Epithelial cell of proximal tubule (primary cell): ENCODE measurements around the gene RAET1E. TPM values are rescaled to one million over a fixed set of nuclear protein-coding genes. Genes with fewer than 3 reads are reported as not detected.
"Not testable (repeated sequence)": the region's sequence is repeated elsewhere in the genome, so short reads cannot be mapped to it uniquely, and the experiment has no call there.

ENCODE experiments used
- DNase-seq: peaks from one replicate; pipeline ENCODE4 v3.0.0-alpha.2; 2011; ENCODE audit warnings: low read depth
- H3K4me3 ChIP-seq: 2 replicates; pipeline ENCODE4 v1.5.1; 2011; ENCODE audit warnings: low read depth, mild to moderate bottlenecking, low read length
- CTCF ChIP-seq: conservative IDR thresholded peaks from 2 replicates; pipeline ENCODE4 v1.5.1; 2012; ENCODE audit warnings: low read depth, mild to moderate bottlenecking, low read length
- total RNA-seq: library from RNA; depleted of rRNA; stranded (reverse); fragments of >200 nt; gene quantifications from 2 replicates; pipeline ENCODE4 v1.2.3, GENCODE V29; 2015

The RAET1E gene
- total RNA-seq, 1 donor from 2014 or later = not detected

- no peak for DNase-seq
- TF ChIP-seq CTCF = no peak
- no peak overlapping the region for H3K4me3 ChIP-seq
These were observed 15.8 kb upstream of the RAET1E start for GRCh38 chr6:149913540-149914240.

DNA sequence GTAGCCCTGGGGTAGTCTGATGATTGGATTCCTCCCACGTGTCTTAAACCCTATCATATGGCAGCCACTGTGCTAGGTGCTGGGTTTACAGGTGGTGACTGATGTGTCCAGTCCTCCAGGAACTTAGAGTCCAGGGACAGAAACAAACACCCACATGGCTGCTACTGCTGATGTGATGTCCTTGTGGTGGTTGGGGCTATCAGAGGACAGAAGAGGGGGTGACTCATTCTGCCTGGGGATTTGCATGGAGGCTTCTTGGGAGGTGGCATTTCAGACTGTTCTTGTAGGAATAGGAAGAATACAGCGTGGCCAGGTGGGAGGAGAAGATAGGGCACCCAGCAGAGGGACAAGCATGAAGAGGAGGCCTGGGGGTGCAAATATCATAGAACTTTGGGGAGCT, 15.2 kb upstream of the RAET1E start:
- H3K4me3 ChIP-seq = no peak overlapping the region
- TF ChIP-seq CTCF = no peak
- no peak for DNase-seq

- DNase-seq, H3K4me3 ChIP-seq: not testable (repeated sequence)
These were observed 14.8 kb upstream of the RAET1E start for GRCh38 chr6:149912680-149913079.

DNA sequence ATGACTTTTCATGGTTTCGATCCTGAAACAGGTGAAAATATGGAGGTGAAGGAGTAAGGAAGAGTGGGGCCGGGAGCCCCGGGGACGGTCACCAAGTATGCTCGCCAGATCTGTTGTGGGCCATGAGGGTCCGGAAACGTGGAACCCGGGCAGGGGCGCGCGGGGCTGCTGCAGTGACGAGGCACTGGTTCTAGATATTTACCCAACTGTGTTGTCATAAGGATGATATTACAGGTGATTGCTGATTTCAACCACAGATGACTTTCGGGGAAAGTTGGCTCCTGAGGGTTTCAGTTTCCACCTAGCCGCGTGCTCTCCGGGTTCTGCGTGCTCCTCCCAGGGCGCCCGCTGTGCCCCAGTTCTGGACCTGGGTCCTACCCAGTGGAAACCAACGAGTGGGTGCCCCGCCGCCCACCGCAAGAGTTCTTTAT, 12.8 kb upstream of the RAET1E start:
- H3K4me3 ChIP-seq = no peak overlapping the region
- no peak for TF ChIP-seq CTCF
- no peak for DNase-seq

DNA sequence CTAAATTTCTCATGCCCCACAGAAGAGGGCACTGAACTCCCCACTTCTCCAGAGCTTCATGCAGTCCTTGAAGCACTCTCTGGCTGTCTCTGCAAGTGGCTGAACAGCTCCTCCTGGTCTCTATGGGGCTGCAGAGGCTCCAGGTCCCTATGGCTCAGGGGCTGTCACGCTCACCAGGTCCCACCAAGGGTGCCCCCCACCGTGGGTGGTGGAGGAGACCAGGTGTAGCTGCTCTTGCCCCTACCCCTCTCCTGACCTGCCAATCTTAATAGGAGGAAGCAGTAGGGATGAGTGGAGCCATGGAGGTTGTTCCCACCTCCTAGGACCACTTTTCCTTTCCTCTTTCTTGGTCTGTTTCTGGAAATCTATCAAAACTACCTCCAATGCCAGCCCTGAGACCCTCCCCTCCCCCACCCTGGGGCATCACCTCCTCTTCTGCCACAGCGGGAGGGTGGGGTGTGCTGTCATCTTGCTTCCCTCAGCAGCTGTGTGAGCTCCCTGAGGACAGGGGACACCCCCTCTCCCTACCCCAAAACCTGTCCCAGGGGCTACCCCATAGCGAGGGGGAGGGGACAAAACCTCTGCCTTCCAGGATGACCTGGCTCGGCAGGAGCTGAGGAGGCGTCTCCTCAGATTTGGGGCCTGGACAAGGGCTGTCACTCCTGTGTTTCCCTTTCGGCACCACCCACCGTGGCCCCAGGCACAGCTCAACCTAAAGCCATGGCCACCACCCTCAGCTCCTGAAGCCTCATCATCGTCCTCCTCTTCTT, 12.0 kb upstream of the RAET1E start:
- DNase-seq = no peak
- TF ChIP-seq CTCF = no peak
- no peak overlapping the region for H3K4me3 ChIP-seq

GRCh38 chr6:149908480-149908879, 10.6 kb upstream of the RAET1E start:
- not testable (repeated sequence) for H3K4me3 ChIP-seq, DNase-seq

DNA sequence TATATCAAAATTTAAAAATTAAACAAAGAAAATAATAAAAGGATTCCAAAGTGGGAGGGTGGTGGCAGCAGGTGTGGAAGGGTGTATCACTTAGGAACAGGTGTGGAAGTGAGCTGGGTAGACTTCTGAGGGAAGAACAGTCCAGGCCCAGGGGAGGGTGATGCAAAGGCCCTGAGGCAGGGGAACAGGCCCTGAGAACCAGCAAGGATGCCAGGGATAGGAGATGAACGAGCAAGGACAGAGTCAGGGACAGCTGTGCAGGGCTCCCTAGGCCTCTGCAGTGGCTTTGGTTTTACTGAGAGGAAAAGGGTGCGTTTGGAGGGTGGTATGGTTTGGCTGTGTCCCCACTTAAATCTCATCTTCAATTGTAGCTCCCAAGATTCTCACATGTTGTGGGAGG, 9.4 kb upstream of the RAET1E start:
- no peak for DNase-seq
- H3K4me3 ChIP-seq = no peak overlapping the region
- no peak for TF ChIP-seq CTCF

GRCh38 chr6:149906405-149906804, 8.5 kb upstream of the RAET1E start:
- no peak overlapping the region for H3K4me3 ChIP-seq
- TF ChIP-seq CTCF = no peak
- no peak for DNase-seq
